Endodermal cell (in vitro differentiated cells): ENCODE measurements around the gene GHRL. TPM values are rescaled to one million over a fixed set of nuclear protein-coding genes. Genes with fewer than 3 reads are reported as not detected.
"Not testable (repeated sequence)": the region's sequence is repeated elsewhere in the genome, so short reads cannot be mapped to it uniquely, and the experiment has no call there.

ENCODE experiments used
- DNase-seq: peaks from one replicate; pipeline ENCODE4 v3.0.0-alpha.2; 2017
- H3K27ac ChIP-seq: 2 replicates; pipeline ENCODE4 v1.5.1; 2013; ENCODE audit warnings: mild to moderate bottlenecking, low read depth, low read length, moderate library complexity
- H3K27me3 ChIP-seq: 2 replicates; pipeline ENCODE4 v1.6.1; 2013; ENCODE audit warnings: mild to moderate bottlenecking, low read length, moderate library complexity; ENCODE audit not compliant: insufficient read depth, control insufficient read depth, poor library complexity, severe bottlenecking
- H3K36me3 ChIP-seq: 2 replicates; pipeline ENCODE4 v1.7.0; 2013; ENCODE audit warnings: mild to moderate bottlenecking, low read length, moderate library complexity; ENCODE audit not compliant: control insufficient read depth, insufficient read depth
- H3K4me1 ChIP-seq: one replicate; pipeline ENCODE4 v1.7.0; 2013; ENCODE audit warnings: low read length; ENCODE audit not compliant: control insufficient read depth, insufficient read depth
- H3K4me3 ChIP-seq: 2 replicates; pipeline ENCODE4 v1.5.1; 2013; ENCODE audit warnings: mild to moderate bottlenecking, low read length, moderate library complexity
- H3K9ac ChIP-seq: 2 replicates; pipeline ENCODE4 v1.6.1; 2013; ENCODE audit warnings: mild to moderate bottlenecking, low read length, moderate library complexity; ENCODE audit not compliant: poor library complexity, severe bottlenecking; ENCODE audit errors: extremely low read depth
- H3K9me3 ChIP-seq: 2 replicates; pipeline ENCODE4 v1.6.1; 2013; ENCODE audit warnings: mild to moderate bottlenecking, low read length, moderate library complexity; ENCODE audit not compliant: control insufficient read depth
- H3K27ac Mint-ChIP-seq: 2 replicates; pipeline ENCODE4 v1.8.0; 2020; ENCODE audit warnings: mixed read lengths
- H3K27me3 Mint-ChIP-seq: 2 replicates; pipeline ENCODE4 v1.8.0; 2021; ENCODE audit warnings: mild to moderate bottlenecking, mixed read lengths; ENCODE audit not compliant: insufficient read depth
- H3K36me3 Mint-ChIP-seq: 2 replicates; pipeline ENCODE4 v1.8.0; 2020; ENCODE audit warnings: low read depth, mixed read lengths
- H3K4me1 Mint-ChIP-seq: 2 replicates; pipeline ENCODE4 v1.8.0; 2020; ENCODE audit warnings: mixed read lengths
- H3K4me3 Mint-ChIP-seq: 2 replicates; pipeline ENCODE4 v1.8.0; 2020; ENCODE audit warnings: mild to moderate bottlenecking, moderate library complexity, mixed read lengths
- H3K9me3 Mint-ChIP-seq: 2 replicates; pipeline ENCODE4 v1.8.0; 2020; ENCODE audit warnings: mild to moderate bottlenecking, mixed read lengths
- WGBS, 2 experiments: methylation state at CpG; one replicate each; pipeline versions ENCODE4 v1.1.5 to v1.1.7; 2013; ENCODE audit warnings: missing lambda C conversion rate in 2 of 2, mixed read lengths in 1 of 2; ENCODE audit not compliant: insufficient coverage in 1 of 2, insufficient read length in 1 of 2; 5-methylcytosine and 5-hydroxymethylcytosine counted together
- total RNA-seq, 2 donors: library from RNA; stranded (reverse); fragmentation: NEBNext Ultra II Directional in 1 of 2; extraction: Animal tissue kit (Norgen Biotek cat#: 25700) in 1 of 2; gene quantifications; 2 replicates in 1 of 2; 3 replicates in 1 of 2; pipeline ENCODE4 v1.2.1, GENCODE V29; 2021
- TF ChIP-seq, protein P1 (sequence below): fragments of 200-600 bp; sonication (generic); conservative IDR thresholded peaks from 2 replicates; pipeline ENCODE4 v1.5.0; 2021; ENCODE audit warnings: antibody characterized with exemption, mild to moderate bottlenecking

The GHRL gene
- total RNA-seq, 2 donors from 2014 or later, result not detected

DNA sequence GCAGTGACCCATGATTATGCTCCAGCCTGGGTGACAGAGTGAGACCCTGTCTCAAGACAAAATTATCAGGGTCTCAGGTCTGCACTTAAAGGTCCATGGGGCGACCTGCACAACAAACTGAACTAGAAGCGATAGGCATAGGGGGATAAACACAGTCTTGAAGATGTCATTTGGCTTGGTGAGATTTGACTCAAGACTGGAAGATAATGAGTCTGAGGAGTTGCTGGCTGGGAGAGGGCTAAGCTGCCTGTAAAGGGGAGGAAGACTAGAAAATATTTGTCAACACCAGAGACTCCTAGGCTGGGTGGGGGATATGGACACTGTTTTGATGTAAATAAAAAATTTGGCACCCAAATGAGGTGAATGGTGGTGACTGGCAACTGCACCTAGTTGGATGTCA lies 19.8 kb downstream of the GHRL start:
- Histone ChIP-seq H3K9ac (no peak overlapping the region), H3K9me3 (no peaks in the 10 kb centered on the region), H3K4me1 (no peaks in the 10 kb centered on the region), H3K27me3 (no peaks in the 10 kb centered on the region), H3K27ac (no peak overlapping the region), H3K4me3 (no peak overlapping the region), H3K36me3 (peaks cover 41% of the 10 kb centered on the region)
- Mint-ChIP-seq H3K4me3 (no peak overlapping the region), H3K9me3 (no peaks in the 10 kb centered on the region), H3K4me1 (peaks cover 7% of the 10 kb centered on the region), H3K36me3 (peaks cover 36% of the 10 kb centered on the region), H3K27me3 (no peaks in the 10 kb centered on the region), H3K27ac (no peak overlapping the region)
- TF ChIP-seq, protein P1, sequence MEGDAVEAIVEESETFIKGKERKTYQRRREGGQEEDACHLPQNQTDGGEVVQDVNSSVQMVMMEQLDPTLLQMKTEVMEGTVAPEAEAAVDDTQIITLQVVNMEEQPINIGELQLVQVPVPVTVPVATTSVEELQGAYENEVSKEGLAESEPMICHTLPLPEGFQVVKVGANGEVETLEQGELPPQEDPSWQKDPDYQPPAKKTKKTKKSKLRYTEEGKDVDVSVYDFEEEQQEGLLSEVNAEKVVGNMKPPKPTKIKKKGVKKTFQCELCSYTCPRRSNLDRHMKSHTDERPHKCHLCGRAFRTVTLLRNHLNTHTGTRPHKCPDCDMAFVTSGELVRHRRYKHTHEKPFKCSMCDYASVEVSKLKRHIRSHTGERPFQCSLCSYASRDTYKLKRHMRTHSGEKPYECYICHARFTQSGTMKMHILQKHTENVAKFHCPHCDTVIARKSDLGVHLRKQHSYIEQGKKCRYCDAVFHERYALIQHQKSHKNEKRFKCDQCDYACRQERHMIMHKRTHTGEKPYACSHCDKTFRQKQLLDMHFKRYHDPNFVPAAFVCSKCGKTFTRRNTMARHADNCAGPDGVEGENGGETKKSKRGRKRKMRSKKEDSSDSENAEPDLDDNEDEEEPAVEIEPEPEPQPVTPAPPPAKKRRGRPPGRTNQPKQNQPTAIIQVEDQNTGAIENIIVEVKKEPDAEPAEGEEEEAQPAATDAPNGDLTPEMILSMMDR, result no peak
- 92 to 94% methylated on average over 1 to 2 of the region's 2 CpGs for WGBS, 2 experiments
- DNase-seq, result no peak

DNA sequence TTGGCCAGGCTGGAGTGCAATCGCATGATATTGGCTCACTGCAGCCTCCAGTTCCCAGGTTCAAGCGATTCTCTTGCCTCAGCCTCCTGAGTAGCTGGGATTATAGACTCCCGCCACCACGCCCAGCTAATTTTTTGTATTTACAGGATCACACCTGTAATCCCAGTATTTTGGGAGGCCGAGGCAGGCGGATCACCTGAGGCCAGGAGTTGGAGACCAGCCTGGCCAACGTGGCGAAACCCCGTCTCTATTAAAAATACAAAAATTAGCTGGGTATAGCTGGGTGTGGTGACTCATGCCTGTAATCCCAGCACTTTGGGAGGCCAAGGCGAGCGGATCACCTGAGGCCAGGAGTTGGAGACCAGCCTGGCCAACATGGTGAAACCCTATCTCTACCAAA lies 20.3 kb downstream of the GHRL start:
- not testable (repeated sequence) for H3K4me1 ChIP-seq, H3K4me3 Mint-ChIP-seq, H3K9me3 ChIP-seq, H3K27ac Mint-ChIP-seq, H3K9ac ChIP-seq, H3K9me3 Mint-ChIP-seq, H3K27ac ChIP-seq, H3K27me3 ChIP-seq, H3K4me3 ChIP-seq, H3K27me3 Mint-ChIP-seq, H3K4me1 Mint-ChIP-seq, DNase-seq
- 90 to 93% methylated on average over 9 to 11 of the region's 11 CpGs for WGBS, 2 experiments
- H3K36me3 ChIP-seq, result peaks cover 43% of the 10 kb centered on the region
- peaks cover 37% of the 10 kb centered on the region for H3K36me3 Mint-ChIP-seq

DNA sequence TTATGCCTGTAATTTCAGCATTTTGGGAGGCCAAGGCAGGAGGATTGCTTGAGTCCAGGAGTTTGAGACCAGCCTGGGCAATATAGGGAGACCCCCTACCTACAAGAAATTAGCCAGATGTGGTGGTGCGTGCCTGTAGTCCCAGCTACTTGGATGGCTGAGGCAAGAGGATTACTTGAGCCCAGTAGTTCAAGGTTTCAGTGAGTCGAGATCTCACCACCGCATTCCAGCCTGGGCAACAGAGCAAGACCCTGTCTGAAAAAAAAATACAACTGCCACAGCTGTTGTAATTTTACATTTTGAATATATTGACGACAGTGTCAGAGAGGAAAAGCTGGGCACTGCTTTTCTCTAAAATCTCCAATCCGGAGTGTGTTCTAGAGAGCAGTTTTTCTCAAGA lies 23.3 kb downstream of the GHRL start:
- H3K9me3 ChIP-seq, result no peaks in the 10 kb centered on the region
- H3K36me3 ChIP-seq, result peaks cover 60% of the 10 kb centered on the region
- Mint-ChIP-seq H3K4me3 (no peak overlapping the region), H3K27me3 (no peaks in the 10 kb centered on the region), H3K36me3 (peaks cover 49% of the 10 kb centered on the region), H3K9me3 (no peaks in the 10 kb centered on the region), H3K27ac (no peak overlapping the region), H3K4me1 (peaks cover 5% of the 10 kb centered on the region)
- H3K4me1 ChIP-seq, result no peaks in the 10 kb centered on the region
- H3K4me3 ChIP-seq, result no peak overlapping the region
- no peak overlapping the region for H3K9ac ChIP-seq
- H3K27me3 ChIP-seq, result no peaks in the 10 kb centered on the region
- TF ChIP-seq, protein P1, result no peak
- 91 to 95% methylated on average over 5 of the region's 5 CpGs for WGBS, 2 experiments
- no peak overlapping the region for H3K27ac ChIP-seq
- DNase-seq, result no peak

DNA sequence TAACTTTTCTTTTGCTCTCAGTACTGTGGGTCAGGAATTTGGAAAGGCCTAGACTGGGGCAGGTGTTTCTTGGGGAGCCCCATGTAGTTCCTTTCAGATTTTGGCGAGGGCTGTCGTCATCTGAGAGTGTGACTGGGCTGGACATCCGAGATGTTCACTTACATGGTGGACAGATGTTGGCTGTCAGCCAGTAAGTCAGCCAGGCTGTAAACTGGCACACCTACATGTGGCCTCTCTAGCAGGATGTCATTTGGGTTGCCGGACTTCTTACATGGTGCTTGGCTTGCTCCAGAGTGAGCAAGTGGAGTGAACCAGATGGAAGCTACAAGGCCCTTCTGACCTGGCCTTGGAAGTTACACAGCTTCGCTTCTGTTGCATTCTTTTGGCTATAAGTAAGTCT lies 23.8 kb downstream of the GHRL start:
- TF ChIP-seq, protein P1, result no peak
- H3K9me3 Mint-ChIP-seq, result no peaks in the 10 kb centered on the region
- peaks cover 65% of the 10 kb centered on the region for H3K36me3 ChIP-seq
- H3K27me3 Mint-ChIP-seq, result no peaks in the 10 kb centered on the region
- no peaks in the 10 kb centered on the region for H3K9me3 ChIP-seq
- no peak overlapping the region for H3K27ac Mint-ChIP-seq
- H3K4me1 Mint-ChIP-seq, result peaks cover 4% of the 10 kb centered on the region
- no peak overlapping the region for H3K9ac ChIP-seq
- DNase-seq, result no peak
- no peaks in the 10 kb centered on the region for H3K27me3 ChIP-seq
- no peak overlapping the region for H3K4me3 ChIP-seq
- peaks cover 52% of the 10 kb centered on the region for H3K36me3 Mint-ChIP-seq
- H3K4me1 ChIP-seq, result no peaks in the 10 kb centered on the region
- H3K27ac ChIP-seq, result no peak overlapping the region
- WGBS, 2 experiments, result 95 to 98% methylated on average over 5 of the region's 5 CpGs
- H3K4me3 Mint-ChIP-seq, result no peak overlapping the region
